NCI-H1436 treated with DMSO at 0.1 percent for 48 hours (cell line): ENCODE measurements around the gene FTCD.
"Not testable (repeated sequence)": the region's sequence is repeated elsewhere in the genome, so short reads cannot be mapped to it uniquely, and the experiment has no call there.

Experiments used
- DNase-seq: peaks from one replicate; lab custom pipeline; 2025; lab: John Stamatoyannopoulos, UW

Gene FTCD

DNA sequence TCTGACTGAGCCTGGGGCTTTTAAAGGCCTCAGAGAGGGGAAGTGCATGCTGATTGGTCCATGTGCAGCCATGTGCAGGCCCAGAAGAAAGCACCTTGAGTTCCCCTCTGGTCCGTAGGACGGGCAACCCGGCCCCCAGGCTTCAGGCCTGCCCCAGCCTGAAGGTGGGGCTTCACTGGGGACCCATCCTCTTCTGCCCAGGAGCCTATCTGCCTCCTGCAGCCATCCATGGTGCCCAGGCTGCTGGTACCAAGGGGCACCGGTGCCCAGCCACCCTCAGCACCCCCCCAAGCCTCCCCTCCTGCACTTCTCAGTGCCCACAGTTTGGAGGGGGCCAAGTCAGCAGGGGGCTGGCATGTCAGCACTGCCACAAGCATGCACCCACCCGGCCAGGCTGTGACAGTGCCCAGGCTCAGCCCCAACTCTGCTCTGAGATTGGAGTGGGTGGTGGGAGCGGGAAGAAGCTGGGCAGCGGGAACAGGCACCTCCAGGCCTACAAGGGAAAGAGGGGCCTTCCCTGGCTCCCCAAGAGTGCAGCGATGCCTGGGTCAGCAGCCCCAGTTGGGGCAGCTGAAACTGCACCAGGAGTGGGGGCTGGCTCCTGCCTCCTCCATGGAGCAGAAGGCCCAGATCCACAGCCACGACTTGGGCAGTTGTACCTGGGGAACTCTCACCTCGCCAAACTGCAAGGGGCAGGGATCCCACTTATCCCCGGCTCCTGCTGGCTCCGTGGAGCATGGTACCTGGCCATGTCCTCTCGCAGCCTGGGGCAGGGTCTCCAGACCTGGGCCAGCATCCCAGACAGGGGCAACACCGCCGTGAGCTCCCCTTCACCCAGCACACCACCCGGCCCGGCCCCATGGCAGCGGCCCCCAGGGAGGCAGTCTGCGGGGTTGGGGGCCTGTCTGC lies 45.8 kb downstream of the FTCD start:
- no peak for DNase-seq

DNA sequence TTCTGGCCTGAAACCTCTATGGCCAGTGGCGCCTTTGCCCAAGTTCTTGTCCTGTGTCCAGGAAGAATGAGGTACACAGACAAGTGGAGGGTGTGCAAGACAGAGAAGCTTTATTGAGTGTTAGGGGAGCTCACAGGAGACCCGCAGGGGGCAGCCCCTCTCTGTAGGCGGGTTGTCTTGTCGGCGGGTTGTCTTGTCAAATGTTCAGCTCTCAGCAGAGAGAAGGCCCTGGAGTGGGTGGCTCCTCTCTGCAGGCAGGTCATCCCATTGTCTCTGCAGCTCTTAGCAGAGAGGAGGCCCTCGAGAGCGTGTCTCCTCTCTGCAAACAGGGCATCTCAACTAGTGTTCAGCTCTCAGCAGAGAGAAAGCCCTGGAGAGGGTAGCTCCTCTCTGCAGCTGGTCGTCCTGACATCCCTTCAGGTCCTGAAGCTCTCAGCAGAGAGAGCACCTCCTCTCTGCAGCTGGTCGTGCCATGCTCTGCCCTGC lies 46.5 kb downstream of the FTCD start:
- no peak for DNase-seq

DNA sequence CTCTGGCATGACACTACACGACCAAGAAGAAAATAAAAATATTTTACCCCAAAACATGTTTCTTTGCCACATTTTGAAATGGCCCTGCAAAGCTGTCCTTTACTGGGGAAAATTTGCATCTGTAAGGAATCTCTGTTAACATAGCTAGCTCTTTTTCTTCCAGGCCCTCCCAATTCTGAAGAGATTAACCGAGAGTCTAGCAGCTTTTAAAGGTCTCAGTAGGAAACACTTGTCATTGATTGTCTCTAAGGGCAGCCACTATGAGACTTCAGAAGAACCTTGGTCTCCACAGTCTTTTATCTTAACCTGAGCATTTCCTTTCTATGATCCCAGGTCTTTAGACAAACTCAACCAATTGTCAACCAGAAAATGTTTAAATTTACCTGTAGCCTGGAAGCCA lies 48.0 kb downstream of the FTCD start:
- not testable (repeated sequence) for DNase-seq

GRCh38 chr21:46104104-46104503 lies 51.3 kb downstream of the FTCD start:
- DNase-seq = no peak

- no peak for DNase-seq
Observed at GRCh38 chr21:46100906-46101305, 54.5 kb downstream of the FTCD start.

DNA sequence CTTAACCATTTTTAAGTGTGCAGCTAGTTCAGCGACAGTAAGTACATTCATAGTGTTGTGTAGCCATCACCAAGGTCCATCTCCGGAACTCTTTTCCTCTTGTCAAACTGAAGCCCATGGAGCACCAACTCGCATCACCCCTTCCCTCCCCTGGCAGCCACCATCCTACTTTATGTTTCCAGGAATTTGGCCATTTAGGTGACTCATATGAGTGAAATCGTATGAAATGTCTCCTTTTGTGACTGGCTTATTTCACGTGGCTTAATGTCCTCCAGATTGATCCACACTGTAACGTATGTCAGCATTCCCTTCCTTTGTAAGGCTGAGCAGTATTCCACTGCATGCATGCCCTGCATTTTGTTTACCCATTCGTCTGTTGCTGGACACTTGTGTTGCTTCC lies 55.0 kb downstream of the FTCD start:
- no peak for DNase-seq

GRCh38 chr21:46100020-46100419 lies 55.4 kb downstream of the FTCD start:
- no peak for DNase-seq

DNA sequence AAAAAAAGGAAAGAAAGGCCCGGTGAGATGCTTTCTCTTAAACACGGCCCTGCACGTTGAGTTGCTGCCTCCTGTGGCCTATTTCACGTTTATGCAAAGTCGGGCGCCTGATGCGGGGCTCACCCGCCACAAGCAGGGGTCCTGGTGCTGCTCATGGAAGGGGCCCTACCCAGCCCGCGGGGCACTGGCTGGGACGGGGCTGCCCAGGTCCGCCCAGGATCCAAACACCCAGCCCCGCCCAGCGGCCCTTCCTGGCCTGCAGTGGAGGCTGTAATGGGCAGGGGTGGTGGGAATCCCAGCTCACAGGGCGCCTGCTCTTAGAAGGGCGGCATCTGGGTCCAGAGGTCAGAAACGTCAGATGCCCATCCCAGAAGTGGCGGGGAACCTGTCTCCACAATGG lies 55.9 kb downstream of the FTCD start:
- no peak for DNase-seq

DNA sequence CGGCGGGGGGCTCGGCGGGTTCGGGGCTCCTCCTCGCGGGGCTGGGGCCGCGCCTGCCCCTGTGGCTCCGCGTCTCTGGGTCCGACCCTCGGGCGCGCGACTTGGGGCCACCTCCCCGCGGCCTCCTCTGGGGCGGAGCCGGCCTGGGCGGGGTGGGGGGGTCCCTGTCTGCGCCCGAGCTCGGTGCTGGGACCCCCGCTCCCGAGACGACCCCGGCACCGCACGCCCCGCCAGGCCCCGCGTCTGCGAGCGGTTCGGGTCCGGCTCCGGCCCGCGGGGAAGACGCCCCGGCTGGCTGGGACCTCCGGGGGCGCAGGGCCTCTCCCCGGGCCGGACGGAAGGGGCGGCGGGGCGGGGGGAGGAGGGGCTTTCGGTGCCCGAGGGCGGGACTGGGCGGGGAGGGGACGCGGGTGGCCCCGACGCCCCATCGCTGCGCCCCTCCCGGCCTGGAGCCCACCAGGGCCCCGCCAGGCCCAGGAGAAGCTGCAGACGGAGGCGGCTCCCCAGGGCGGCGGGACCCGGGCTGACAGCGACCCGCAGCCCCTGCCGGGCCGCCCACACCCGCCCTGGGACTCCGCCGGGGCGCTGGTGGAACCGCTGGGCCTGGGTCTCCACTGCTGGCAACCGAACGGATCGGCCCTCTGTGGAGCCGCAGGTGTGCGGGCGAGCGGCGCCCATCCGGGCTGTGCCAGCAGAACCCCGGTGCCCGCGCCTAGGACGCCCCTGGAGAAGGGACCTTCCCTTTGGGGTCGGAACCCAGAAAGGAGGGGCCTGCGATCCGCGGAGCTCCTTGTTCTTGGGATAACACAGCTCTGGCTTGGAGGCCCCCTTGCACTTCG lies 56.9 kb downstream of the FTCD start:
- DNase-seq = no peak

- no peak for DNase-seq
Observed at GRCh38 chr21:46097336-46098293, 57.8 kb downstream of the FTCD start, which contains the start of gene COL6A2. COL6A2 (plus strand) TSS chr21:46098112.

- DNase-seq = no peak
Observed at GRCh38 chr21:46096596-46097335, 58.6 kb downstream of the FTCD start.

GRCh38 chr21:46095814-46096595 lies 59.4 kb downstream of the FTCD start:
- no peak for DNase-seq

DNA sequence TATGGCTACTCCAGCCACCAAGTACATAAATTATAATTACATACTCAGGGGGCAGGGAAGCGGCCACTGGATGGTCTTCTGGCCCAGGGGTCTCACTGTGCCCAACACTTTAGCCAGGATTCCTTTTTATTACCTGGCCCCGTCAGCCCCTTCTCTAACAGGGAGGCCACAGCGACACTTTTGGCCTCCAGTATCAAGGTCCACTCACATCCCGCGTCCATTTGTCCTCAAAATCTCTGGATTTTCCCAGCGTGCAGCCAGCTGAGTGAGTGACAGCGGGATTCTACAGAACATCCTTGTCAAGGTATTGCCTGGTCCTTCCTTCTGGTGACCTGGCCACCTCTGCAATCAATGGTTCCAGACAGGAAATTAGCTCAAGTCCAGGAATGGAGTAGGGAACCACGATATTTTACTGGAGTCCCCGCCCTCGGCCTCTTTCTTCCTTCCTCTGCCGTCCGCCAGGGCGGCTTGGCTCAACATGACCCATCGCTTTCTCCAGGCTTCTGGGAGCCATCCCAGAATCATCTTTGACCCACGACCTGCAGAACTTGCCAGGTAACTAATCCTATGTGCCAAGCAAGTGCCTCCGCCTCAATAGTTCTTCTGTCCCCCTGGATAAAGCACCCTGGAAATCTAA lies 60.2 kb downstream of the FTCD start:
- DNase-seq = no peak

DNA sequence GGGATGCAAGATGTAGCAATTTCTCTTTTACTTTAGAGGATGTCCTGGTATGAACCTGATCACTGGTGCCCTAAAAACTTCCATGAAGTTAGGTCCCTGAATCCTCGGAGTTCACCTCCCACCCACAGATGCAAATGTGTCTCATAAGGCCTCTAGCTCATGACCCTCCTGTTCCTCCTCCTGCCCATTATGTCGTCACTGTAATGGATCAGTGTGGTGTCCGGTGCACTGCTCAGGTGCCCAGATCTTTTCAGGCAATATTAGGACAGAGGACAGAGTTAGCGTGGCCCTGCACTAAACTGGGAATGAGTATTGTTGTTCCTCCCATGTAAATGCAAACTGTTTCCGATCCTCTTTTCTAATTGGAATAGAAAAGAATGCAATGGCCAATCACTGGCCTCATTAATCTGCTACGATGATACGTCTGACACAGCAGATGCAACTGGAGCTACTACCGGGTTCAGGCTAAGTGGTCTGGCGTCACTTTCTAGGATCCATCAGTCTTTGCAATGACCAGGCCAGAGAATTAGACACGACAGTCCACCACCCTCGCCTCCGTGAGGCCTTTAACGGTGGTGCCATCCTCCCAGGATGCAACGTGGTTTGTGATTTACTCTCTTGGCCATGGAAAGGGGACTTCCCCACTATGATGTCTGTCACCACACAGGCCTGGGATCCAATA lies 60.8 kb downstream of the FTCD start:
- no peak for DNase-seq

- DNase-seq = no peak
Observed at GRCh38 chr21:46093668-46094400, 61.5 kb downstream of the FTCD start.

- no peak for DNase-seq
Observed at GRCh38 chr21:46092811-46093667, 62.3 kb downstream of the FTCD start.

- DNase-seq = no peak
Observed at GRCh38 chr21:46092026-46092764, 63.2 kb downstream of the FTCD start.
